Astrocyte (in vitro differentiated cells and primary cell): ENCODE results near the gene PRKAG2. TPM values are rescaled to one million over a fixed set of nuclear protein-coding genes. Genes with fewer than 3 reads are reported as not detected.

Experiments used
- DNase-seq: peaks from one replicate; pipeline ENCODE4 v3.0.0-alpha.2; 2010; ENCODE audit warnings: low read depth
- FAIRE-seq: peaks from 2 replicates; lab custom pipeline; 2011; peaks lifted over from hg19 to GRCh38; lab: Jason Lieb, UNC
- H2AFZ ChIP-seq: 2 replicates; pipeline ENCODE4 v1.6.0; 2012; ENCODE audit warnings: low read depth, low read length, inconsistent platforms
- H3K27ac ChIP-seq: 2 replicates; pipeline ENCODE4 v1.5.1; 2011; ENCODE audit warnings: low read depth, low read length, inconsistent platforms
- H3K27me3 ChIP-seq: 2 replicates; pipeline ENCODE4 v1.6.0; 2011; ENCODE audit warnings: low read length, inconsistent platforms; ENCODE audit not compliant: insufficient read depth
- H3K36me3 ChIP-seq: 2 replicates; pipeline ENCODE4 v1.5.1; 2011; ENCODE audit warnings: low read length, inconsistent platforms; ENCODE audit not compliant: insufficient read depth
- H3K4me1 ChIP-seq: 2 replicates; pipeline ENCODE4 v1.5.1; 2011; ENCODE audit warnings: low read length, inconsistent platforms; ENCODE audit not compliant: insufficient read depth
- H3K4me2 ChIP-seq: 2 replicates; pipeline ENCODE4 v1.6.0; 2012; ENCODE audit warnings: low read length, inconsistent platforms
- H3K4me3 ChIP-seq: 2 replicates; pipeline ENCODE4 v1.5.1; 2011; ENCODE audit warnings: low read depth, mild to moderate bottlenecking, low read length, inconsistent platforms; ENCODE audit not compliant: insufficient read depth
- H3K79me2 ChIP-seq: 2 replicates; pipeline ENCODE4 v1.6.0; 2012; ENCODE audit warnings: mild to moderate bottlenecking, low read length, inconsistent platforms; ENCODE audit not compliant: insufficient read depth
- H3K9ac ChIP-seq: 2 replicates; pipeline ENCODE4 v1.6.0; 2012; ENCODE audit warnings: mild to moderate bottlenecking, low read length, inconsistent platforms
- H3K9me3 ChIP-seq: 2 replicates; pipeline ENCODE4 v1.5.1; 2012; ENCODE audit warnings: low read depth, mild to moderate bottlenecking, low read length, inconsistent platforms; ENCODE audit not compliant: insufficient read depth
- H4K20me1 ChIP-seq: 2 replicates; pipeline ENCODE4 v1.6.0; 2012; ENCODE audit warnings: low read length, inconsistent platforms; ENCODE audit not compliant: insufficient read depth
- H3K27ac Mint-ChIP-seq: one replicate; pipeline ENCODE4 v1.8.0; 2021; ENCODE audit warnings: mild to moderate bottlenecking, mixed read lengths; ENCODE audit not compliant: unreplicated experiment
- H3K27me3 Mint-ChIP-seq: one replicate; pipeline ENCODE4 v1.8.0; 2021; ENCODE audit warnings: low read depth, mixed read lengths; ENCODE audit not compliant: unreplicated experiment
- H3K36me3 Mint-ChIP-seq: one replicate; pipeline ENCODE4 v1.8.0; 2021; ENCODE audit warnings: low read depth, mixed read lengths; ENCODE audit not compliant: unreplicated experiment
- H3K4me1 Mint-ChIP-seq: one replicate; pipeline ENCODE4 v1.8.0; 2021; ENCODE audit warnings: low read depth, mixed read lengths; ENCODE audit not compliant: unreplicated experiment
- H3K4me3 Mint-ChIP-seq: one replicate; pipeline ENCODE4 v1.8.0; 2021; ENCODE audit warnings: mild to moderate bottlenecking, moderate library complexity, mixed read lengths; ENCODE audit not compliant: unreplicated experiment
- H3K9me3 Mint-ChIP-seq: one replicate; pipeline ENCODE4 v1.8.0; 2021; ENCODE audit warnings: mild to moderate bottlenecking, mixed read lengths; ENCODE audit not compliant: unreplicated experiment
- CTCF ChIP-seq: IDR thresholded peaks from 2 replicates; pipeline ENCODE4 v1.5.1; 2011; ENCODE audit warnings: low read depth, mild to moderate bottlenecking, inconsistent platforms, low read length, moderate library complexity; ENCODE audit not compliant: insufficient read depth
- EZH2 ChIP-seq: IDR thresholded peaks from 2 replicates; pipeline ENCODE4 v1.6.1; 2012; ENCODE audit warnings: mild to moderate bottlenecking, low read length, inconsistent platforms; ENCODE audit not compliant: insufficient read depth
- total RNA-seq: library from RNA; stranded (reverse); gene quantifications from 2 replicates; pipeline ENCODE4 v1.2.1, GENCODE V29; 2021

Gene PRKAG2
- total RNA-seq, 1 donor from 2014 or later, result 40.7 TPM

GRCh38 chr7:151773797-151774196, 103.1 kb downstream of the PRKAG2 start:
- Mint-ChIP-seq H3K27me3 (peaks cover 51% of the 10 kb centered on the region), H3K36me3 (no peaks in the 10 kb centered on the region), H3K4me3 (no peak overlapping the region), H3K4me1 (peaks cover 4% of the 10 kb centered on the region), H3K9me3 (peaks cover 13% of the 10 kb centered on the region), H3K27ac (no peak overlapping the region)
- H4K20me1 ChIP-seq, result no peaks in the 10 kb centered on the region
- DNase-seq (no peak), FAIRE-seq (no peak)
- H3K4me1 ChIP-seq, result no peaks in the 10 kb centered on the region
- no peak overlapping the region for H3K27ac ChIP-seq
- H3K79me2 ChIP-seq, result no peaks in the 10 kb centered on the region
- H3K9me3 ChIP-seq, result peaks cover 4% of the 10 kb centered on the region
- no peak overlapping the region for H3K4me2 ChIP-seq
- no peak overlapping the region for H2AFZ ChIP-seq
- H3K27me3 ChIP-seq, result peaks cover 22% of the 10 kb centered on the region
- TF ChIP-seq CTCF (no peak), EZH2 (no peak)
- H3K4me3 ChIP-seq, result no peak overlapping the region
- no peak overlapping the region for H3K9ac ChIP-seq
- no peaks in the 10 kb centered on the region for H3K36me3 ChIP-seq

GRCh38 chr7:151770232-151770631, 106.7 kb downstream of the PRKAG2 start:
- peaks cover 50% of the 10 kb centered on the region for H3K27me3 Mint-ChIP-seq
- no peak for DNase-seq
- Histone ChIP-seq H3K27ac (no peak overlapping the region), H3K27me3 (peaks cover 24% of the 10 kb centered on the region), H2AFZ (no peak overlapping the region), H3K4me2 (no peak overlapping the region), H4K20me1 (no peaks in the 10 kb centered on the region), H3K9me3 (no peaks in the 10 kb centered on the region), H3K9ac (no peak overlapping the region), H3K4me3 (no peak overlapping the region), H3K36me3 (no peaks in the 10 kb centered on the region), H3K4me1 (no peaks in the 10 kb centered on the region), H3K79me2 (no peaks in the 10 kb centered on the region)
- H3K4me1 Mint-ChIP-seq, result peaks cover 4% of the 10 kb centered on the region
- H3K4me3 Mint-ChIP-seq, result no peak overlapping the region
- peaks cover 9% of the 10 kb centered on the region for H3K9me3 Mint-ChIP-seq
- no peak for FAIRE-seq
- H3K36me3 Mint-ChIP-seq, result no peaks in the 10 kb centered on the region
- no peak for TF ChIP-seq CTCF
- TF ChIP-seq EZH2, result no peak
- no peak overlapping the region for H3K27ac Mint-ChIP-seq

- H3K4me1 Mint-ChIP-seq, result peaks cover 4% of the 10 kb centered on the region
- Histone ChIP-seq H3K9me3 (no peaks in the 10 kb centered on the region), H3K4me1 (no peaks in the 10 kb centered on the region), H3K9ac (no peak overlapping the region), H3K4me2 (no peak overlapping the region), H4K20me1 (no peaks in the 10 kb centered on the region), H3K27ac (no peak overlapping the region), H3K27me3 (peaks cover 19% of the 10 kb centered on the region), H2AFZ (no peak overlapping the region), H3K79me2 (no peaks in the 10 kb centered on the region), H3K36me3 (no peaks in the 10 kb centered on the region), H3K4me3 (no peak overlapping the region)
- H3K27me3 Mint-ChIP-seq, result peaks cover 47% of the 10 kb centered on the region
- DNase-seq (no peak), FAIRE-seq (no peak)
- TF ChIP-seq EZH2, result no peak
- TF ChIP-seq CTCF, result no peak
- peaks cover 9% of the 10 kb centered on the region for H3K9me3 Mint-ChIP-seq
- H3K4me3 Mint-ChIP-seq, result no peak overlapping the region
- H3K27ac Mint-ChIP-seq, result no peak overlapping the region
- H3K36me3 Mint-ChIP-seq, result no peaks in the 10 kb centered on the region
Measured at GRCh38 chr7:151769188-151769821, 107.6 kb downstream of the PRKAG2 start.
